ENCODE results near the gene IDH3B. TPM values are rescaled to one million over a fixed set of nuclear protein-coding genes. Genes with fewer than 3 reads are reported as not detected.

IDH3B gene
- total and polyA plus RNA-seq, 9 of the 15 experiments (the other 6 are each of a cell fraction or from before 2014, with no cell fraction given), result 91.7 to 224 (median 155) TPM

- no peak for TF ChIP-seq BRF1 (IDR thresholded peaks at IDR 0.05; ENCODE audit: borderline replicate concordance, extremely low read depth, insufficient read length)
- no peak for TF ChIP-seq ZNF174 (CRISPR knock-in tag; IDR thresholded peaks at IDR 0.05)
- TF ChIP-seq STAT5B (CRISPR knock-in tag; IDR thresholded peaks at IDR 0.05), result no peak
- TF ChIP-seq ZNF398 (CRISPR knock-in tag; IDR thresholded peaks at IDR 0.05), result no peak
- TF ChIP-seq TSHZ1 (CRISPR knock-in tag; IDR thresholded peaks at IDR 0.05), result no peak
- TF ChIP-seq BCLAF1 (IDR thresholded peaks at IDR 0.05; ENCODE audit: borderline replicate concordance in 1 of 2, control insufficient read depth in 1 of 2, low read depth in 2 of 2, low read length in 1 of 2), result no peak
- no peak for TF ChIP-seq POLR2H (tag; IDR thresholded peaks at IDR 0.05; ENCODE audit: low read depth)
- TF ChIP-seq CEBPG (CRISPR knock-in tag; IDR thresholded peaks at IDR 0.05), result no peak
- TF ChIP-seq CEBPG (tag; conservative IDR thresholded peaks at IDR 0.05 in 1 of 2, IDR thresholded peaks at IDR 0.05 in 1 of 2), result no peak
- TF ChIP-seq EWSR1 (IDR thresholded peaks at IDR 0.05; ENCODE audit: borderline replicate concordance, low read depth, partially characterized antibody), result no peak
- 0 out of 2 replicates have a peak, but pooled peaks have one; percentile 46 for TF ChIP-seq HBP1 (CRISPR knock-in tag; IDR thresholded peaks at IDR 0.05)
- no peak for TF ChIP-seq ZBTB8A (IDR thresholded peaks at IDR 0.05; ENCODE audit: partially characterized antibody)
Measured at GRCh38 chr20:2658414-2659354, 5.3 kb downstream of the IDH3B start (continued).

Data from K562 (cell line).